MM.1S (cell line): ENCODE results near the gene OR6K6.

Experiments used
- DNase-seq: peaks from one replicate; pipeline ENCODE4 v3.0.0-alpha.2; 2015
- H2AFZ ChIP-seq: fragments of 300-600 bp; sonication (generic); 2 replicates; pipeline ENCODE4 v1.6.0; 2016; ENCODE audit warnings: antibody characterized with exemption, low read length
- H3F3A ChIP-seq: fragments of 300-600 bp; sonication (generic); 2 replicates; pipeline ENCODE4 v1.6.1; 2016; ENCODE audit warnings: mild to moderate bottlenecking, antibody characterized with exemption, low read length, moderate library complexity, mixed read lengths; ENCODE audit not compliant: insufficient read depth
- H3K27ac ChIP-seq: fragments of 300-600 bp; sonication (generic); 2 replicates; pipeline ENCODE4 v1.5.1; 2016; ENCODE audit warnings: mild to moderate bottlenecking, low read length
- H3K27me3 ChIP-seq: fragments of 300-600 bp; sonication (generic); replicated peaks from 2 replicates; pipeline ENCODE4 v1.6.0; 2016; ENCODE audit warnings: low read length; ENCODE audit not compliant: insufficient read depth
- H3K36me3 ChIP-seq: fragments of 300-600 bp; sonication (generic); replicated peaks from 2 replicates; pipeline ENCODE4 v1.6.1; 2016; ENCODE audit warnings: mild to moderate bottlenecking, low read length, mixed read lengths; ENCODE audit not compliant: insufficient read depth
- H3K4me1 ChIP-seq: fragments of 300-600 bp; sonication (generic); 2 replicates; pipeline ENCODE4 v1.6.1; 2016; ENCODE audit warnings: low read length, mixed read lengths
- H3K4me2 ChIP-seq: fragments of 300-600 bp; sonication (generic); 2 replicates; pipeline ENCODE4 v1.6.0; 2016; ENCODE audit warnings: low read depth, low read length
- H3K4me3 ChIP-seq: fragments of 300-600 bp; sonication (generic); 2 replicates; pipeline ENCODE4 v1.5.1; 2016; ENCODE audit warnings: low read length, mixed read lengths
- H3K79me2 ChIP-seq: fragments of 300-600 bp; sonication (generic); 2 replicates; pipeline ENCODE4 v1.6.1; 2016; ENCODE audit warnings: mixed run types, low read length, mixed read lengths
- H3K9ac ChIP-seq: fragments of 300-600 bp; sonication (generic); 2 replicates; pipeline ENCODE4 v1.6.1; 2016; ENCODE audit warnings: low read length, mixed read lengths
- H3K9me2 ChIP-seq: fragments of 300-600 bp; sonication (generic); replicated peaks from 2 replicates; pipeline ENCODE4 v1.6.1; 2016; ENCODE audit warnings: mild to moderate bottlenecking, low read length, mixed read lengths; ENCODE audit not compliant: insufficient read depth
- H3K9me3 ChIP-seq: fragments of 300-600 bp; sonication (generic); replicated peaks from 2 replicates; pipeline ENCODE4 v1.6.1; 2016; ENCODE audit warnings: mild to moderate bottlenecking, low read length, mixed read lengths; ENCODE audit not compliant: insufficient read depth
- H4K20me1 ChIP-seq: fragments of 300-600 bp; sonication (generic); 2 replicates; pipeline ENCODE4 v1.6.1; 2016; ENCODE audit warnings: mild to moderate bottlenecking, low read length, moderate library complexity, mixed read lengths; ENCODE audit not compliant: insufficient read depth
- EZH2 ChIP-seq: fragments of 300-600 bp; sonication (generic); optimal IDR thresholded peaks from 2 replicates; pipeline ENCODE3; 2017; ENCODE audit warnings: low read depth, mild to moderate bottlenecking, antibody characterized with exemption, low read length, mixed read lengths
- EZH2phosphoT487 ChIP-seq: fragments of 300-600 bp; sonication (generic); IDR thresholded peaks from 2 replicates; pipeline ENCODE4 v1.6.1; 2018; ENCODE audit warnings: antibody characterized with exemption, low read length
- TF ChIP-seq, protein P1 (sequence below): fragments of 300-600 bp; sonication (generic); IDR thresholded peaks from 2 replicates; pipeline ENCODE4 v1.5.1; 2016; ENCODE audit warnings: antibody characterized with exemption, low read length, mixed read lengths

Gene OR6K6

DNA sequence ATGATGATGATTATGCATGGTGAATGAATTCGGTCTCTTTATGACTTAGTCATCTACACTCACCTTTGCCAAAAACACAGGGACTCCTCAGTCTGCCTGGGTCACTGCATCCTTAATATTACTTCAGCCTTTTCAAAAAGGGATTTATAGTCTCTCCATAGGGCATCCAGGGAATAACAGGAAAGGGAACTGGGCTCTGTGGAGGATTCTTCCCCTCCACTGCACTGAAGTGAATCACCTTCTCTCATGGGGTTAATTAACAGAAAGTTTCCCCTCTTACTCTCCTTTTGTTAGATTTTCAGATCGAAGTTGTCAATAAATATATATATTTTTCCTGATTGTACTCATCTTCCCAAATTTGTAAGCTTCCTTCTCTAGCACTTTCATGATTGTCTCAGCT is 33.9 kb upstream of the OR6K6 start, which contains the start of gene OR6K3:
TSS of gene OR6K3 (minus strand) at position 101 of the 400 bp plus-strand sequence. CDS start 2,605 bp downstream, outside the sequence.
- H3K9me3 ChIP-seq = no peaks in the 10 kb centered on the region
- H2AFZ ChIP-seq = no peak within 1 kb of the TSS
- TF ChIP-seq, protein P1, sequence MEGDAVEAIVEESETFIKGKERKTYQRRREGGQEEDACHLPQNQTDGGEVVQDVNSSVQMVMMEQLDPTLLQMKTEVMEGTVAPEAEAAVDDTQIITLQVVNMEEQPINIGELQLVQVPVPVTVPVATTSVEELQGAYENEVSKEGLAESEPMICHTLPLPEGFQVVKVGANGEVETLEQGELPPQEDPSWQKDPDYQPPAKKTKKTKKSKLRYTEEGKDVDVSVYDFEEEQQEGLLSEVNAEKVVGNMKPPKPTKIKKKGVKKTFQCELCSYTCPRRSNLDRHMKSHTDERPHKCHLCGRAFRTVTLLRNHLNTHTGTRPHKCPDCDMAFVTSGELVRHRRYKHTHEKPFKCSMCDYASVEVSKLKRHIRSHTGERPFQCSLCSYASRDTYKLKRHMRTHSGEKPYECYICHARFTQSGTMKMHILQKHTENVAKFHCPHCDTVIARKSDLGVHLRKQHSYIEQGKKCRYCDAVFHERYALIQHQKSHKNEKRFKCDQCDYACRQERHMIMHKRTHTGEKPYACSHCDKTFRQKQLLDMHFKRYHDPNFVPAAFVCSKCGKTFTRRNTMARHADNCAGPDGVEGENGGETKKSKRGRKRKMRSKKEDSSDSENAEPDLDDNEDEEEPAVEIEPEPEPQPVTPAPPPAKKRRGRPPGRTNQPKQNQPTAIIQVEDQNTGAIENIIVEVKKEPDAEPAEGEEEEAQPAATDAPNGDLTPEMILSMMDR = no peak
- TF ChIP-seq EZH2 (no peak), EZH2phosphoT487 (no peak)
- H3K9ac ChIP-seq = no peak within 1 kb of the TSS
- no peaks in the 10 kb centered on the region for H3K27me3 ChIP-seq
- H3K9me2 ChIP-seq = no peaks in the 10 kb centered on the region
- H3K4me2 ChIP-seq = no peak within 1 kb of the TSS
- no peaks in the 10 kb centered on the region for H3F3A ChIP-seq
- H4K20me1 ChIP-seq = no peaks in the 10 kb centered on the region
- no peaks in the 10 kb centered on the region for H3K79me2 ChIP-seq
- H3K27ac ChIP-seq = no peak within 1 kb of the TSS
- H3K4me1 ChIP-seq = no peaks in the 10 kb centered on the region
- DNase-seq = no peak
- H3K36me3 ChIP-seq = no peaks in the 10 kb centered on the region
- H3K4me3 ChIP-seq = no peak within 1 kb of the TSS

- TF ChIP-seq, protein P1 = no peak
- no peak for TF ChIP-seq EZH2phosphoT487
- no peak for TF ChIP-seq EZH2
- no peaks in the 10 kb centered on the region for H3K9me3 ChIP-seq
Observed at GRCh38 chr1:158724442-158724841, 30.1 kb upstream of the OR6K6 start.

DNA sequence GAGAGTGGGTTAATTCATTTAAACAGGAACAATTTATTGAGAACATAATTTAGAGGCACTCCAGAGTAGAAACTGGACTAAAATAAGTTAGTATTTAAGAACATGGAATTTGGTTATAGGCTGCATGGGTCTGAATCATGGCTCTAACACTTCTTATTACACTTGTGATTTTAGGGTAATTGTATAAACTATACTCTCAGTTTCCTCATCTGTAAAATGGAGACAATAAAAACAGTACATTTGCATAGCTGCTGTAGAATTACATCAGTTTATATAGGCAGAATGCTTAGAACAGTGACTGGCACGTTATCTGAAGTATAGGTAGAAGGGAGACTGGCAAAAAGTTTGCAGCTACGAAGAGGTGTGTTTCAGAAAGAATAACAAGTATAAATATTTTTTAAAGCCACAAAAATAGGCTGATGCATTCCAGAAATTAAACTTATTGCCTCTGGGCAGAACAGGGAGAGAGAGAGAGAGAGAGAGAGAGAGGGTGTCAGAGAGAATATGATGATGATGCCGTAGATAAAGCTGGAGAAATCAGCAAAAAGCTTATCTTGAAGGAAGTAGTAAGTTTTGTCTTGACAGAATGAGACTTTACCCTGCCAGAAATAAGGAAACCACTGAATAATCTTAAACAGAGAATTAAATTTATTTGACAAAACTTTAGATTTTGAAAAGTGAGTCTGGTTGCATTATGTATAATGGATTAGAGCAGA is 25.9 kb upstream of the OR6K6 start:
- no peak for DNase-seq
- H3K9ac ChIP-seq = no peak overlapping the region
- H3F3A ChIP-seq = no peaks in the 10 kb centered on the region
- H3K9me3 ChIP-seq = no peaks in the 10 kb centered on the region
- no peak overlapping the region for H3K4me2 ChIP-seq
- no peaks in the 10 kb centered on the region for H3K79me2 ChIP-seq
- 0 out of 2 replicates have a peak, but pooled peaks cover 4% of the 10 kb centered on the region for H3K4me1 ChIP-seq
- TF ChIP-seq, protein P1 = no peak
- TF ChIP-seq EZH2 (no peak), EZH2phosphoT487 (no peak)
- no peaks in the 10 kb centered on the region for H4K20me1 ChIP-seq
- no peaks in the 10 kb centered on the region for H3K9me2 ChIP-seq
- no peaks in the 10 kb centered on the region for H3K27me3 ChIP-seq
- H3K36me3 ChIP-seq = no peaks in the 10 kb centered on the region
- H3K27ac ChIP-seq = no peak overlapping the region
- H3K4me3 ChIP-seq = no peak overlapping the region
- no peak overlapping the region for H2AFZ ChIP-seq

More at GRCh38 chr1:158724442-158724841, 30.1 kb upstream of the OR6K6 start:
- Histone ChIP-seq H3K27me3 (no peaks in the 10 kb centered on the region), H3K27ac (no peak overlapping the region), H3K4me1 (no peaks in the 10 kb centered on the region), H3K79me2 (no peaks in the 10 kb centered on the region), H3K9ac (no peak overlapping the region), H3K36me3 (no peaks in the 10 kb centered on the region), H3K4me3 (no peak overlapping the region), H3K4me2 (no peak overlapping the region), H4K20me1 (no peaks in the 10 kb centered on the region), H2AFZ (no peak overlapping the region), H3F3A (no peaks in the 10 kb centered on the region), H3K9me2 (no peaks in the 10 kb centered on the region)
- DNase-seq = no peak
